Bone marrow (tissue), 2 donors: ENCODE data around the gene WDR64.

Experiments
- DNase-seq, 2 donors: peaks; one replicate each; lab custom pipeline; 2025; lab: John Stamatoyannopoulos, UW

The WDR64 gene

DNA sequence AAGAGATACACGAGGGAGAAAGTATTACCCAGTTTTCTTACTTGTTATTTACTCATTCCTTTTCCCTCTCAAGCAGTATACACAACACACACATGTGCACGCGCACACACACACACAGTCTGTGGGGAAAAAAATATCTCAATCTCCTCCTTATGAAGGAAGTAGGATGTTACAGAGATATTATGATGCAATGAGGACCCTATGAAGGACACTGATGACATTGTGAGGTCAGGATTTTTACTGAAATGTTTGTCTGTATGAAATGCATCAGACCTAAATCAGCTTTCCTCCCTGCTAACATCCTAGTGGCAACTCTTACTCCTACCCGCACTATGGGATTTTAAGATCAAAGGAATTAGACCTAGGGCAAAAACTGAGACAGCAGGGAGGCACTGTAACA lies at the start of gene WDR64:
Gene WDR64, plus strand, starts transcription at position 270 of the 400 bp plus-strand sequence. CDS start 204 bp downstream, outside the sequence.
- DNase-seq, result no peak

DNA sequence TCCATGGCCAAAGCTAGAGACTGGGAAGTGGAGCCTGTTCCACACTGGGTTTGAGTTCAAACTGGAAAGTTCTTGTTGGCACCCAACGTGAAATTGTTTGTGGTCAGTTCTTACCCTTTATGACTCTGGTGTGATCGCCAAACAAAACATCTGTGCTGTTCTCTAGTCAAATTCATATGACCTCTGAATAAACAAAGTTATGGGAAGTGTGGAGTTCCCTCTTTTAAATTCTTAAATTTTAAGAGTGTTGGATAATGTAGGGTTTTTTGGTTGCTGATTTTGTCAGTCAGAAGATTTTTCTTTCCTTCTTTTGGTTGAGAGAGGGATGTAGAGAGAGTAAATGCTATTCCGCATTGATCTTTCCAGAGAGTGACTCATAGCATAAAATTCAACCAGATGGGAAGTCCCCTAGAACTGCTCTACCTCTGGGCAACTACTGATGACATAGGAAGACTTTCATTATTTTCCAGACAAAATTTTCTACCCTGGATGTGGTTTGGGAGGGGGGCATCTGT lies 48.3 kb upstream of the WDR64 start:
- DNase-seq, result no peak

GRCh38 chr1:241605146-241605805 lies 46.8 kb upstream of the WDR64 start:
- DNase-seq, result no peak

GRCh38 chr1:241606544-241606943 lies 45.5 kb upstream of the WDR64 start:
- DNase-seq, result no peak

GRCh38 chr1:241607497-241607896 lies 44.6 kb upstream of the WDR64 start:
- DNase-seq, result no peak

DNA sequence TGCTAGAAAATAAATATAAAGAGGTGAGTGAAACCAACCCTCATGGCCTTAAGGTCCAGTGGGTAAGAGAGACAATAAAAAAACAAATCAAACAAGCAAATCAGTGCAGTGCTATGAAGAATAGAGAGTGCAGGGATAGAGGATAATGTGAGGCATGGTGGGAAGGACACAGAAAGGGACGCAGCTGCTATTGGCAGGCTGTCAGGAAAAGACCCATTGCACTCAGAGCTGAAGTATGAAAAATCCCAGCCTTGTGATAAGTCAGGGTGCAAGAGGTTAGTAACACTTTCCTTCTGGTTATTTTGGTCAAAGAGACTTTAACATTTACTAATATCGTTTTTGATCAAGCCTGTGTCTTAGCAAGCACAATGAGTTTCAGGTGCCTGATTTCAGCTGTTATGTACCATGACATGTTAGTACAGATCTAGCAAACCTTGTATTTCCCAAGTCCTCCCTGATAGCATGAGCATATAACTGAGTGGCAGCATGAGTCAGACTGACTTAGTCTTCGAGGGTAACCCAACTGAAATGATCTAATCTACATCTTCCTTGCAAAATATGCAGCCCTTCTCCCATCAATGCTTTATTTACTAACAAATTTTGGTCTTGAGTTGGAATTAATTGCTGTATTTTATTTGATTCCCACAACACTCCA lies 43.6 kb upstream of the WDR64 start:
- no peak for DNase-seq

GRCh38 chr1:241610056-241610815 lies 41.8 kb upstream of the WDR64 start:
- no peak for DNase-seq

GRCh38 chr1:241611063-241611462 lies 41.0 kb upstream of the WDR64 start:
- peak in 1 of 2 donors; percentile 32 for DNase-seq

DNA sequence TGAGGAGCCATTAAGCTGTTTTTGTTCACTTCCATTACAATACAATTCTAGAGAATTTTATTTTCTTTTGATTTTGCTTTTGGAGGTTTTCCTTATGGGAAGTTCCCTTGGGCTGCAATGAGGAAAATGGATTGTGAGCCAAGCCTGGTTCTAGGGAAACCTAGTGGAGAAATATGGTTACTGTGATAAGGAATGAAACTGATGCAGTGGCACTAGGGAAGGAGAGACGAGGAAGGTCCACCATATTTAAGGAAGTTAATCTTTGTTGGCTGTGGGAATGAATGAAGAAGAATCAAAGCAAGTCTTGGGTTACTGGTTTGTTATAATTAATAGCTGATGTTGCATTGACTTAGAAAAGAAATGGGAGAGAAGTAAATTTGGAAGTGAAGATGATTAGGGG lies 40.3 kb upstream of the WDR64 start:
- DNase-seq, result no peak

DNA sequence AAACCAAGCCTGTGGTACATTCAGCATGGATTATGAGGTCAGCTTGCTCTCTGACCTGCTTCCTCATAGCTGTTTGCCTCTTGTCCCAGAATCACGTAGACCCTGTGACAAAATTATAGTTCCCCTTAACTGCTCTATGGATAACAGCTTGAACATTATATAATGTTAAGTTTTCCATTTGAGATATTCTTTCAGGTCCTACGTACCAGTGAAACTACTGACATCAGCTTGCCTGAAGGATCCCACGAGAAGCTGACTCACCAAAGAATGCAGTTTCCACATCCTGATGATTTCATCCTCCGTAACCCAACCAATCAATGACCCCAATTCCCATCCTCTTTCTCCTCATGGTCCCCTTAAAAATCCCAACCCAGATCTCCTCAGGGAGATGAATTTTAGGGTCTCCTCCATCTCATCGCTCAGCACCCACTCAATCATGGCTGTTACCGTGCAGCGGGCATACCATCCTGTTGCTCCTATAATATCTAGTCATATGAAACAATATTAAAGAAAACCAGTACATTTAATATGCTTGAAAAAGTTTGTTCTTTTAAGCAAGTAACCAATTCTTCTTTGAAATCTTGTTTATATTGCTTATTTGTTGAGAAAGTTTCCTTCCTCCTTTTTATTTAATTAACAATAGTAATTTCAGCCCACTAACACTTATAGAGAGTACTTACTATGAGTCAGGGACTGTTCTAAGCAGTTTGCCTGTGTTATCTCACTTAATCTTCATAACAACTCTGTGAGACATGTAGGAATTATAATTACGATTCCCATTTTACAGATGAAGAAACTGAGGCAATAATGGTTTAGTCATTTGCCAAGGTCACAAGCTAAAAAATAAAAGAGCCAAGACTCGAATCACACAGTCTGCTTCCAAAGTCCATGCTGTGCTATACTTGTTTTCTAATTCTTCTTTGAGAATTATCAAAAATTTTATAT lies 39.3 kb upstream of the WDR64 start:
- peak in 1 of 2 donors; percentile 9 for DNase-seq

DNA sequence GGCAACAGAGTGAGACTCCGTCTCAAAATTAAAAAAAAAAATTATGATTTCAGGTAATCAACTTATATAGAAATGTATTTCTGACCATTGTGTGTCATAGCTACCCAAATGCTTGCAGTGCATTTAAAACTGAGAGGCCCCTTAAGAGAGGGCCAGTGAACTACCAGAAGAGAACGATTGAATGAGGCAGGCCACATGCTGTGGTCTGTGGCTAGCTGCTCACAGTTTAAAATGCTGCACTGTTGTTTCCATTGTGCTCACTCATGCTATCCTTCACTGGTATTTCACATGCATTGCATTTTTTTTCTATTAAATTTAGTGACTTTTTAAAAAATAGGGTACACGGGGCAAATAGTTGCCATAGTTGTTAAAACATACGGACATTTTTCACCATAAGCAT lies 37.9 kb upstream of the WDR64 start:
- DNase-seq, result no peak

- DNase-seq, result no peak
Measured at GRCh38 chr1:241614572-241614971, 37.5 kb upstream of the WDR64 start.

- no peak for DNase-seq
Measured at GRCh38 chr1:241615043-241615974, 36.8 kb upstream of the WDR64 start.

- no peak for DNase-seq
Measured at GRCh38 chr1:241617426-241617825, 34.7 kb upstream of the WDR64 start.

DNA sequence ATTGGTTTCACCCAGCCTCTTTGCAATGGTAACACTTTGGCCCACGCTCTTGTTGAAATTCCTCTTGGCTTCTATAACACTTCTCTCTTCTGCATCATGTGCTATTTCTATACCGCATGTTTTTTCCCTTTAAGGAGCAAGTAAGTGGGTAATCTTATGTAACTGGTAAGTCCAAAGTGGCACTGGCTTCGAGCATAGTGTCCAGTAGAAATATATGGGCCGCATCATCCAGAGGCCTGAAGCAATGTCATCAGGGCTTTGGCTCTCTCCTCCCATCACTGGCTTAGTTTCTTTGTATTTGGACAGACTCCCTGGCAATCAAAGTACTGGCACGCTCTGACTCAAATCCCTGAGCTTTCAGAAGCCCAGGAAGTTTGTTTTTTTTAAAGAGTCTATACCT lies 29.4 kb upstream of the WDR64 start:
- DNase-seq, result no peak

DNA sequence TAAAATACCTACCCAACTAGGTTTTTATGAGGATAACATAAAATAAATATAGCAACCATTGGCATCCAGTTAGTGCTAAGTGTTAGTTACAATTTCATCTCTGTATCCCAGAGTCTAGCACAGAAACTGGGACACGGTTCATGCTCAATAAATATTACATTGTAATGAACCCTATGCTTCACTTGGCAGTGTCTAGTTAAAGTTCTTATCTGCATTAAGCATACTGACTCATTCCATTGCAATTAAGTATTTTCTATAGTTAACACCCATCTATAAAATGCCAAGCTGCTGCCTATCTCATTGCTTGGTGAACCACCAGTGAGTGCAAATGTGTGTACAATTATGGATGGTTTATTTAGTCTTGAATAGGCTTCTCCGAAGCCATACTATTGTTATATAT lies 27.1 kb upstream of the WDR64 start:
- DNase-seq, result no peak

DNA sequence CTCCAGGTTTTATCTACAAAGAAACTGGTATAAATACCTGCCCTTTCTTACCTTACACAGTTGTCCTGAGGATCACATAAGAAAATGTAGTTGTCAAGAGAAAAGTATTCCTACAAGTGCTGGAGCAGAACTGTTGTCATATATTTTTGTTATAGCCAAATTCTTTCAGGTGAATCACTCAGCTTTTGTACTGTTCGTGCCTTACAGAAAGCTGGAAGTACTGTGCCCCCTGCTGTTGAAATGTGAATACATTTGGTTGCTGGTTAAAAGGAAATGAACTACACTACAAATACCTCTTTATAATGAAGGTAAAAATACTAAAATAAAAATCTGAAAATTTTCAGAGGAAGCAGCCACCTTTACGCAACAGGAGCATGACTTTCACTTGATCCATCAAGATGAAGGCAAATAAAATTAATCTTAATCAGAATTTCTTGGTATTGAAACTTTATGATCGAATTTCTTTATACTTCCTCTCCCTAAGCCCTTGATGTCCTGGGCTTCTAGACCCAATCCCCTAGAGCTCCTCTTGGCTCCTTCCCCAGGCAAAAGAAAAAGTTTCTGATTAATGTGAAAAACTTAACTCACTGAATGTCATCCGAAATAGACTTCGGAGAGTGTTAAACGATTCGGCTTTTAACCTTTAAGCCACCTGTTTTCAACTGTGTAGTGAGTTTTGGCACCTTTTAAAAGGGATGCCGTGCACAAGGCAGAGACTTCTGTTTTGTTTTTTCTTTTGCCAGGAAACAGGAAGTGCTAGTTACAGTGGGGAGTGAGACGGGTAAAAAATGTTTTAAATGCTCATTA lies 24.4 kb upstream of the WDR64 start:
- DNase-seq, result peak in 1 of 2 donors; percentile 46

GRCh38 chr1:241630005-241630404 lies 22.1 kb upstream of the WDR64 start:
- DNase-seq, result no peak

- DNase-seq, result no peak
Measured at GRCh38 chr1:241630476-241630875, 21.6 kb upstream of the WDR64 start.

- no peak for DNase-seq
Measured at GRCh38 chr1:241630899-241631298, 21.2 kb upstream of the WDR64 start.
